ENCODE measurements around the gene SGCA.

Gene SGCA

DNA sequence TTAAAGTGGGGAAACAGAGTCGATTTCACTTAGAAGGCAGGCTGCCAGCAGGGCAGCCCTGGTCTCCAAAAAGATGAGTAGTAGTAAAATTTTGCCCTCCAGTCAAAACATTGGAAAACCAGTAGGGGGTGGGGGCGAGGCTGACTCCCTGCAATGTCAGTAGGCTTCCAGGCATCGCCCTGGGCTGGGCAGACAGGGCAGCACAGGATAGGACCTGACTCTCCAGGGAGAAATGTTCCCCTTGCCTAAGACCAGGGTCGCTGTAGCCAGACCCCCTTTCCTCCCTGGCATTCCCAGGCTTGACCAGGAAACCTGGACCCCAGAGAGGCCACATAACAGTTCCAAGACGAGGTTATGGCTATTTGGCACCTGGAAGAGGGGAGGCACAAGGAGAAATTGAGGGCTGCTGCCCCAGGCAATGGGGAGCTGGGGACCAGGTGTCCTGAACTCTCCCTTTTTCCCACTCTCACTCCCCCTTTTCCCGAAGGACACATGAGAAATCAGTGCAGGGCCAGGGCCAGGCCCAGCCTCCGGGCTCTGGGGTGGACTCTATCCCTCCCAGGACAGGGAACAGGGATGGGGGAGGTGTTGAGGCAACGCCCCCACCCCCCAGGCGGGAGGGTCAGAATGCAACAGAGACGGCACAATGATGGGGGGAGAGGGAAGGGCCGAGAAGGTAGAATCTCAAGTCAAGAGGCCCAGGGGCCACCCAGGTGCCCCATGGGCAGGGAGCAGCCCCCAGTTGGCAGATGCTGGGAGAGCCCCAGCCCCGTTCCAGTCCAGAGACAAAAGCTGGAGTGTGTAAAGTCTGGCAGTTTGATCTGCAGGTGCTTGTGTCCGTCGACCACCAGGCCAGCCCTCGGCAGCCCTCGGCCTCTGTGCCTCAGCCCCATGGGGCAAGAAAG is 31.3 kb upstream of the SGCA start:
- no peak for DNase-seq (ENCODE audit: low read depth)

DNA sequence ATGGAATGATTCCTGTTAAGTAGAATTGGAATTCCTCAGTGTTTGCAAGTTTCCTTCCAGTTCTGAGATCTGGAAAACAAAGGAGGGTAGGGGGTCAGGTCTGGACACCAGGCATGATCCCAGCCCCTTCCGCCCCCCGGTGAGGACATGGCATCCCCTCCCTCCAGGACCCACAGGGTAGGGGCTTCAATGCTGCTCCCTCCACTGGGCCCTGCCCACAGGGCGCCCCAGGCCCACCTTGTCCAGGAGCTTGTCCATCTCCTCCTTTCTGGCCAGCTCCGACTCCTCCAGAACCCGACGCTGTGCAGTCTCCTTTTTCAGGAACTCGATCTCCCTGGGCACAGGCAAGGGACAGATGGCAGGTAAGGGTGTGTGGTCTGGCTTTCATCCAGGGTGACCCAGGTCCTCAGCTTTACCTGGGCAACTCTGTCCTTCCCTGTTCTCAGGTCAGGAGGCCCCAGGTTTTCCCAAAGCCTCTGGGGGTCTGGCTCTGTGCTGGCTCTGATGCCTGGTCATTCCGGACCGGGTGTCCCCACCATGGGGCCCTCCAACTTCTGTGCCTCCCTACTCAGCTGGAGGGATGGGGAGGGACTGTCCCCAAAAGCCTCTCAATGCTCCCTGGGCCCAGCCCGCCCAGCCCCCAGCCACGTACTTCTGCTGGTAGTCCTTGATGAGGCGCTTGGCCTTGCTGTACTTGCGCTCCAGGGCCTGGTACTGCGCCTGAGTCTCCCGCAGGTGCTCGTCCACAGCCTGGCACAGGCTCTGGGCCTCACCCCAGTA is 30.3 kb upstream of the SGCA start:
- DNase-seq (ENCODE audit: low read depth), result no peak

GRCh38 chr17:50136096-50136687 is 29.6 kb upstream of the SGCA start:
- no peak for DNase-seq (ENCODE audit: low read depth)

DNA sequence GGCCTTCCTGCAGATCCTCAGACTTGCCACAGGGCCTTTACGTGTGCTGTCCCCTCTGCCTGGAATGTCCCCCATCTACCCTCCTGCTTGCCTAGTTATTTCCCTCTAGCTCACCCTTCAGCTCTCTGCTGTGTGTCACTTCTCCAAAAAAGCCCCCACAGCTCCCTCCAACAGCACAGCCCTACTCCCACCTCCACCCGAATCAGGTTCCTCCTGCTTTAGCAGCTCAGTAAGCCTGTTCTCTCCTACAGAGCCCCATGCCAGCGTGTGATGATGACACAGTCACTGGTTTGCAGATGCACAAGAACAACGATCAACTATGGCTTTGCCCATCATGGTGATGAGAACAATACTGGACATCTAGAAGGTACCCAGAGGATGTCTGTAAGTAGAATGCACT is 28.8 kb upstream of the SGCA start:
- DNase-seq (ENCODE audit: low read depth), result no peak

DNA sequence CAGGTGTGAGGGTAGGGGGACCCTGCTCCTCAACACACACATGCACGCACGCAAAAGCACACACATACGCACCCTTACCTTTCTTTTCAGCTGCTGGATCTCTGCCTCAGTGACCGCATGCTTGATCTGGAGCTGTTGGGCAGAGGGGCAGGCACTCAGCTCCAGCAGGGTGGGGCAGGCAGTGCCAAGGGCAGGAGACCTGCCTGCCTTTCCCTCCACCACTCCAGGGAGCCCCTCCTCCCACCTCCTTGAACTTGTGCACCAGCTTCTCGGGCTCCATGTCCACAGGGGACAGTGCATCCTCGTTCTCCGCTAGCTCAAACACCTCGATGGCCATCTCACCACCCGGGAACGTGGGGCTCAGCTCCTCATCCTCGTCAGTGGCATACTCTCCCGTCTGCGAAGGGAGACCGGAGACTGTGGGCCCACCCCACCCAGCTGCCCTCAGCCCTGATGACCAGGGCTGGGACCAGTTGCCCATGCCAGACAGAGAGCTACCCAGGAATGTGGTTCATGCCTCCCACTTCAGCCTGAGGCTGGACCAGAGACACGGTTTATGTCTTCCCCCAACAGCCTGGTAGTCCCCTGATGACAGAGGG is 26.5 kb upstream of the SGCA start:
- DNase-seq (ENCODE audit: low read depth), result no peak

DNA sequence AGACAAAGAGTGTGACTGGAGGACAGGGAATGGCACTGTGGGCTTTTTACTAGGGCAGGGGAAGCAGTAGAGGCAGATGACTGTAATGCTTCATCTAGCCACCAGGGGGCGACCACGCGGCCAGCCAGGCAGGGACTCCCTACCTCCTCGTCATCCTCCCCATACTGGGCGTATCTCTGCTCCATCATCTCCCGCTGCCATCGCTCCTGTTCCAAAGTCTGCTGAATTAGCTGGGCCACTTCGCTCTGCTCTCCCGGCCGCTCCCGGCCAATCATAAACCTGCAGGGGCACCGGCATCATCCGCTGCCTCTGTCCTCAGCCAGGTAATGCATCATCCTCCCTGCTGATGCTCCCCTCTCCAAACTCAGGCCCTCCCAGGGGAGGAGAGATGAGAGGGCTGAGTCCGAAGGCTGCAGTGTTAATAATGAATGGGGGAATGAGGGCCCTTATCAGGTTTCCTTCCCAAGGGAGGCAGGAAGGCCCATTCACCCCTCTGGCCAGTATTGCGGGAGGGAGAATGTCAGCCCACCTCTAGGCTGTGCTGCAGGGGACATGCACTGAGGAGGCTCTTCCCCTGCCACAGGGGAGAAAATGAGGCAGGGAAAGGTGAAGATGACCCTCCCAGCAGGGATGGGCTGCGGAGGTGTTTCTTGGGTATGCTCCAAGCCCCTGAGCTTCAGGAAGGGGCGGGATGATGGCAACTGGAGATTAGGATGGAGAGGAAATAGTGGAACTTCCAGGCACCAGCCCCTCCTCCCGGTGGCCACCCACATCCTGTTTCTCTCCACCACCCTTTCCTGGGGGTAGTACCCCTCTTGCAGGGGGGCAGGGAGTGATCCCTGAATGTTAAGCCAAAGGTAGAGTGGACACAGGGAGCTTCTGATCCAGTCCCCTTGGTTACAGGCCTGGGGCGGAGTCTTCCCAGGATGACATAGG is 25.6 kb upstream of the SGCA start:
- DNase-seq (ENCODE audit: low read depth), result peak; percentile 62

GRCh38 chr17:50141026-50141744 is 24.6 kb upstream of the SGCA start:
- DNase-seq (ENCODE audit: low read depth), result no peak

- no peak for DNase-seq (ENCODE audit: low read depth)
Observed at GRCh38 chr17:50141745-50142110, 24.1 kb upstream of the SGCA start.

DNA sequence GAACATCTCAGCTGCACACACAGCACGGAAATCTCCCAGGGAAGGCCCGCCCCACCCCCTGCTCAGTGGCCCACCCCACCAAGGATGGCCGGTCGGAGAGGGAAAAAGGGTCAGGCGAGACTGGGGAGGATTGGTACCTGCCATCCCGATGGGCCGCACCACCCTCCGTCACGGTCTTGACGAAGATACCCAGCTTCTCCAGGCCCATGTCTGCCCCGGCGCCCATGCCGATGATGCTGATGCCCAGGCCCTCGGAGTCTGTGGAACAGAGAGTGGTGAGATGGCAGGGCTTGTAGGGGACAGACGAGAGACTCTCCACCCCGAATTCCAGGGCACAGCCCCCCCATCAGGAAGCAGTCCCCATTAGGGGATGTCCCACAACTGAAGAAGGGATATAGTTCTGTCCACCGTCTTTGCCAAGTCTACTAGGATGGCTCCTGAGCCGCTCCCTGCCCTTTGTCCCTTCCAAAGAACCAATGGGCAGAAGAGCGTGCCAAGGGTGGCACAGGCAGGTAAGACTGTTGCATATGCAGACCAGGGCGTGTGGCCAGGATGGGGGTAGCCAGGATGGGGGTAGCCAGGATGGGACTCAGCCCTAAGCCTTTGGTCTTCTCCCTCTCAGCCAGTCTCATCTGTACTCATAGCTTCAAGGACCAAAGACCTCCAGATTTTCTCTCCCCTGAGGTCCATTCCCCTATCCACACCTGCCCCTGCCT is 22.2 kb upstream of the SGCA start:
- DNase-seq (ENCODE audit: low read depth), result no peak

- DNase-seq (ENCODE audit: low read depth), result no peak
Observed at GRCh38 chr17:50144355-50144754, 21.4 kb upstream of the SGCA start.

DNA sequence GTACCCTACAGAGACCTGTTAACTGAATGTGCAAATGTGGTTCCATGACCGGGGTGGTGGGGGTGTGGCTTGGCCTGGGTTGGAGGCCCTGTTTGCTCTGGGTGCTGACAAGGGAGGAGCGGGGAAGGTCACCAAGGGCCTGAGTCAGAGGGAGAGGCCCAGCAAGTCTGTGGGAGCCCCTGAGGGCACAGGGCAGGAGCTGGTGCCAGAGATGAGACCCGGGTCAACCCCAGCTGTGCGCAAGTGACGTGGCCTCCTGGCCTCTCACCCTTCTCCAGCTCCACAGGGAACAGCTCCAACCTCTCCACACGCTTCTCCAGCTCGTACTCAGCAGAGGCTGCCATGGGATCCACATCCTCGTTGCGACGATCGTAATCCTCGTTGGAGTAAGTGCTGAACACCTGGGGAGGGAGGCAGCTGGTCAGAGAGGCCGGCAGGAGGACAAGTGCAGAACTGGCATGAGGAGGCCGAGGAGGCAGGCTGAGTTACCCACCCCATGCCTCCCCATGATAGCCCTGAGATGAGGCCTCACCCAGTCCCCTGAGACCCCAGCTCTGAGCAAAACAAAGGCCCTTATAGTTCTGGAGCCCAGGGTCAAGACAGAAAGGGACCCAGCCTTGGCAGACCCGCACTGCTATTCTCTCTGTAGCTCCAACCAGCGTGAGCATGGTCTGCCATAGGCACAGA is 20.8 kb upstream of the SGCA start:
- no peak for DNase-seq (ENCODE audit: low read depth)

- no peak for DNase-seq (ENCODE audit: low read depth)
Observed at GRCh38 chr17:50145532-50146229, 20.1 kb upstream of the SGCA start.

DNA sequence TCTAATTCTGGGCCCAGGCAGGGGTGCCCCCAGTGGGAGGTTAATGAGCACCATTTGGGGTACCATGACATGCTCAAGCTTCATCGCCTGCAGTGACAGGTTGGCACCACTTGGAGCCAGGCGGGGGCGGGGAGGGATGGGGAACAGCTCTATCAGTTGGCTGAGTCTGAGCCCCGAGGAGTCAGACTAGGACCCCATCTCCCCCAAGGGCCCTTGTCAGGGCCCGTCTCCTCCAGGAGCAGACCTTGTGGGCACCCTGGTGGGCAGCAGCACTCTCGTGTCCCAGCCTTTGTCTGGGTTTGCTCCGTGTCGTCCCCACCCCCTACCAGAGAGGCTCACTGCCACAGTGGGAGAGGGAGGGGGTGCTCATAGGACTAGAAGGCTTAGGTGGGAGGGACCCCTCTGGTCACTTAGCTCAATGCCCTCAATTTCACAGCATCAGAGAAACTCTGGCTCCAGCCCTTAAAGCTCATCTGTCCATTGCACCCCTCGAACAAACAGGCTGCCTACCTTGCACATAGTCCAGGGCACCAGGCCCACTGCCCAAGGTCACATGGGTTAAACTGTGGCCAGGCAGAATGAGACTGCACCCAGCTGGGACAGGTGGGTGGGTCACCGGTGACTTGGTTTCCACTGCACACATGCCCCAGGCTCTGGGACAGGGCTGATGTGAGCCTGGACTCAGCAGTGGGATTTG is 19.4 kb upstream of the SGCA start:
- no peak for DNase-seq (ENCODE audit: low read depth)

GRCh38 chr17:50146927-50147665 is 18.7 kb upstream of the SGCA start:
- DNase-seq (ENCODE audit: low read depth), result no peak

GRCh38 chr17:50147841-50148225 is 18.0 kb upstream of the SGCA start:
- DNase-seq (ENCODE audit: low read depth), result no peak

DNA sequence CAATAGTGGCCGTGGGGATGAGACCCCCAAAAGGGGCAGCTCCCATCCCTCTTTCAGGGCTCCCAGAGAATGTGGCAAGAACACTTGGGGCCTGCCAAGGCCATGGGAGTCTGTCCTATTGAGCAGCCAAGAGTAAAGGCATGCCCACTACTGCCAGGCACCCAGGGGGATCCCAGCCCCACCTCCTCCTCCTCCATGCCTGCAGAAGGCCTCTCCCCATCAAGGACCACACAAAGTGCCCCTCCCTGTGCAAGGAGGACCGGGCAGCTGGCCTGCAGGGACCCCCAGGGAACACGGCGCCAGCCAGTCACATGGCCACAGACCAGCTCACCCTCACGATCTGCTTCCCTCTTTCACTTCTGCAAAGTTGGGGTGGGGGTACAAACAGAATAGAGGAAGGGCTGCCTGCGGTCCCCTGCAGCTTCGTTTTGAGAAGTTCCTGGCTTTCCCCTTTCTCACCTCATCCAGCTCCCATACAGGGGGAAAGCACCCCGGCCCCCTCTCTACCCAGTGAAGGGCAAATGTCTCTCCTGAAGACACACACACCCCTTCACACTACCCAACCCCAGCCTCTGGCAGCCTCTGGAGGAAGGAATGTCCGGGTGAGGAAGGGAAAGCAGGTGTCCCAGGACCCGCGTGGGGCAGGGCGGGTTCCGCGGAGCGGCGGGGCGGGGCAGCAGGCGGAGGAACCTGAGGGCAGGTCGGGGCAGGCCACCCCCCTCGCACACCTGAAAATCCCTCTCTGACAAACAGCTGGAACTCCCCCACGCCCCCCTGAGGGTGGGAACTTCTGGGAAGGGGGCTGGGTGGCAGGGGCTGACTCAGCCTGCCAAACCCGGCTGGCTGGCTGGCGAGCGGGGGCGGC is 17.3 kb upstream of the SGCA start:
- DNase-seq (ENCODE audit: low read depth), result peak; percentile 82

DNA sequence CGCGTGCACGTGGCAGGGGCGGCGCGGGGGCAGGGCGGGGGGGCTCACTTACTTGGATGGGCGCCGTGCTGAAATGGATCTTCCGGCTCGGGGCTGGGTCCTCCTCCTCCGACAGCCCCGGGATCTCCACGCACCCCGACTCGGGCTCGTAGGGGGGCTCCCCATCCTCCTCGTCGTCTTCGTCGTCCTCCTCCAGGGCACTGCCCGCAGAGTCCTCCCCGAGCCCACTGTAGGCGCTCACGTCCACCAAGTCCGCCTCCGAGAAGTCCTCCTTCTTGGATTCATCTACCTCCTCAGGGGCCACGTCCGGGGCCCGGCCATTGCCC is 16.8 kb upstream of the SGCA start:
- DNase-seq (ENCODE audit: low read depth), result no peak

Data from T-helper 22 cell (primary cell).